Duodenal mucosa (tissue), 2 donors: ENCODE measurements around the gene LSR.

ENCODE experiments used
- H3K27ac ChIP-seq: one replicate; pipeline ENCODE4 v1.7.0; 2013; ENCODE audit warnings: low read depth, low read length
- H3K27me3 ChIP-seq, 2 donors: one replicate each; pipeline ENCODE4 v1.7.0; 2013; ENCODE audit warnings: low read length in 2 of 2, control low read depth in 1 of 2; ENCODE audit not compliant: insufficient read depth in 2 of 2, control insufficient read depth in 1 of 2
- H3K36me3 ChIP-seq, 2 donors: one replicate each; pipeline ENCODE4 v1.7.0; 2013; ENCODE audit warnings: low read length in 2 of 2, control low read depth in 1 of 2; ENCODE audit not compliant: insufficient read depth in 2 of 2, control insufficient read depth in 1 of 2
- H3K4me1 ChIP-seq, 2 donors: one replicate each; pipeline ENCODE4 v1.7.0; 2013; ENCODE audit warnings: low read length in 2 of 2, control low read depth in 1 of 2; ENCODE audit not compliant: insufficient read depth in 2 of 2, control insufficient read depth in 1 of 2
- H3K4me3 ChIP-seq, 2 donors: one replicate each; pipeline ENCODE4 v1.7.0; 2013; ENCODE audit warnings: low read length in 2 of 2, low read depth in 1 of 2
- H3K9ac ChIP-seq, 2 donors: one replicate each; pipeline ENCODE4 v1.7.0; 2013; ENCODE audit warnings: low read length in 2 of 2, low read depth in 1 of 2
- H3K9me3 ChIP-seq, 2 donors: one replicate each; pipeline ENCODE4 v1.7.0; 2013; ENCODE audit warnings: low read length in 2 of 2, control low read depth in 1 of 2; ENCODE audit not compliant: control insufficient read depth in 1 of 2

LSR gene

GRCh38 chr19:35247526-35248309 lies 1.1 kb upstream of the LSR start:
- H3K9me3 ChIP-seq = no peaks in the 10 kb centered on the region
- H3K36me3 ChIP-seq = peaks cover 0 to 12% of the 10 kb centered on the region in 2 donors
- peak overlapping the region; percentile 77 to 90 for H3K4me3 ChIP-seq
- H3K27ac ChIP-seq = peak overlapping the region; percentile 93
- no peaks in the 10 kb centered on the region for H3K27me3 ChIP-seq
- peaks cover 9 to 10% of the 10 kb centered on the region in 2 donors for H3K4me1 ChIP-seq
- peak overlapping the region; percentile 73 to 88 for H3K9ac ChIP-seq

- Histone ChIP-seq H3K27ac (peak overlapping the region; percentile 93), H3K27me3 (no peaks in the 10 kb centered on the region), H3K4me1 (peaks cover 9 to 10% of the 10 kb centered on the region in 2 donors), H3K9ac (peak overlapping the region; percentile 73 to 88), H3K9me3 (no peaks in the 10 kb centered on the region), H3K36me3 (peaks cover 0 to 20% of the 10 kb centered on the region in 2 donors), H3K4me3 (peak overlapping the region; percentile 77 to 90)
These were observed 495 bp downstream of the LSR start for GRCh38 chr19:35249146-35249847.

DNA sequence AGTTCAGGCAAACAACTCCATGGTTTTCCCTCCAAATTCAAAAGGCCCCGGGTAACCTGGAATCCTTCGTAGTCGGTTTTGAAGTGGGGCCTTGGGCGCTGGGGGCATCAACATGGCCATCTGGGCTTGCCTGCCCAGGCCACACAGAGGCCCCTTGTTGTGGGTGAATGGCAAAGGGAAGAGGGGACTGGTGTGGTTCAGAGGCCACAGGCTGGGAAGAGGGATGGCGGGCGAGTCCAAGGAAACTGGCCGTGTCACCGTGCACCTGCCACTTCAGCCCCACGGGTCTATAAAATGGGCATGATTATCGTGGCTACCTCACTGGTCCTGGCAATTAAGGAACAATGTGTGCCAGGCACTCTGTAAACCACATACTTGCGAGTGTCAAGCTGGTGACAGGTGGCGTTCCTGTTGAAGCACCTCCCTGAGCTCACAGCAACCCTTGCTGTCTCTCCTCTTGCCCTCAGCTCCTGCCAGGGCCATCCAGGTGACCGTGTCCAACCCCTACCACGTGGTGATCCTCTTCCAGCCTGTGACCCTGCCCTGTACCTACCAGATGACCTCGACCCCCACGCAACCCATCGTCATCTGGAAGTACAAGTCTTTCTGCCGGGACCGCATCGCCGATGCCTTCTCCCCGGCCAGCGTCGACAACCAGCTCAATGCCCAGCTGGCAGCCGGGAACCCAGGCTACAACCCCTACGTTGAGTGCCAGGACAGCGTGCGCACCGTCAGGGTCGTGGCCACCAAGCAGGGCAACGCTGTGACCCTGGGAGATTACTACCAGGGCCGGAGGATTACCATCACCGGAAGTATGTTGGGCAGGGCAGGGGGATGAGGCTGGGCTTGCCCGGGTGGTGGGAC lies 1.3 kb downstream of the LSR start:
- Histone ChIP-seq H3K4me1 (peaks cover 9 to 11% of the 10 kb centered on the region in 2 donors), H3K27ac (no peak overlapping the region), H3K27me3 (no peaks in the 10 kb centered on the region), H3K9ac (peak overlapping the region; percentile 73 to 88), H3K36me3 (peaks cover 0 to 28% of the 10 kb centered on the region in 2 donors), H3K4me3 (peak overlapping the region; percentile 77 to 90), H3K9me3 (no peaks in the 10 kb centered on the region)

DNA sequence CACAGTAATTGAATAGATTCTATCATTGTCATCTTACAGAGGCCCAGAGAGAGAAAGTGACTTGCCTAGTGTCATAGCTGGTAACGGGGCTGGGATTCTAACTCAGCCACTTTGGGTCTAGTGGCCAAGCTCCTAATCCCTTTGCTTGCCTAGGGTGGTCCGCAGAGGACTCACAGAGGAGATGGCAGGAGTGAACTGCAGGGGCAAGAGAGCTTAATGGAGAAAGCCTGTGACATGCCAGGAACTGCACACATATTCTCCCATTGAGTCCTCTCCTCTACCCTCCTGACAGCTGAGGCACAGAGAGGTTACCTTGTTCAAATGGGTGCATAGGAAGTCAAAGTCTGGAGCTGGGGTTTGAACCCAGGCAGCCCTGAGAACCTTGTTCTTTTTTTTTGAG lies 2.7 kb downstream of the LSR start:
- Histone ChIP-seq H3K9me3 (no peaks in the 10 kb centered on the region), H3K36me3 (peaks cover 0 to 33% of the 10 kb centered on the region in 2 donors), H3K4me1 (peaks cover 9 to 17% of the 10 kb centered on the region in 2 donors), H3K27me3 (no peaks in the 10 kb centered on the region), H3K4me3 (no peak overlapping the region), H3K9ac (no peak overlapping the region), H3K27ac (no peak overlapping the region)

- Histone ChIP-seq H3K4me1 (peaks cover 9 to 13% of the 10 kb centered on the region in 2 donors), H3K36me3 (peaks cover 0 to 41% of the 10 kb centered on the region in 2 donors), H3K9ac (no peak overlapping the region), H3K4me3 (no peak overlapping the region), H3K27ac (no peak overlapping the region), H3K9me3 (no peaks in the 10 kb centered on the region), H3K27me3 (no peaks in the 10 kb centered on the region)
These were observed 4.8 kb downstream of the LSR start for GRCh38 chr19:35253316-35254286.

GRCh38 chr19:35254341-35255297 lies 5.8 kb downstream of the LSR start:
- H3K9me3 ChIP-seq = no peaks in the 10 kb centered on the region
- H3K27ac ChIP-seq = no peak overlapping the region
- no peak overlapping the region for H3K4me3 ChIP-seq
- no peak overlapping the region for H3K9ac ChIP-seq
- H3K27me3 ChIP-seq = no peaks in the 10 kb centered on the region
- peaks cover 9 to 13% of the 10 kb centered on the region in 2 donors for H3K4me1 ChIP-seq
- H3K36me3 ChIP-seq = peaks cover 0 to 49% of the 10 kb centered on the region in 2 donors

DNA sequence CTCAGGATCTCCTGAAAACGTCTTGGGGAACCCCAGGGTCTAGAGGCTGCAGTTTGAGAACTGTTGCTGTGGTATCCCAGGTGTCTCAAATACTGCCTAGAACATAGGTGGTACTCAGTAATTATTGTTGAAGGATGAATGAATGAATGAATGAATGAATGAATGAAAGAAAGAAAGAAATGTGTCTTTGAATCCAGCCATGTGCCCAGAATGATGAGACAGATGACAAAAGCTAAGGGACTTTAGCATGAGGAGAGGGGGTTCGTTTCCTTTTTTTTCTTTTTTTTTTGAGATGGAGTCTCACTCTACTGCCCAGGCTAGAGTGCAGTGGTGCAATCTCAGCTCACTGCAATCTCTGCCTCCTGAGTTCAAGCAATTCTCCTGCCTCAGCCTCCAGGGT lies 7.8 kb downstream of the LSR start:
- H3K4me1 ChIP-seq = peaks cover 0 to 6% of the 10 kb centered on the region in 2 donors
- no peaks in the 10 kb centered on the region for H3K27me3 ChIP-seq
- no peak overlapping the region for H3K27ac ChIP-seq
- no peaks in the 10 kb centered on the region for H3K9me3 ChIP-seq
- no peak overlapping the region for H3K4me3 ChIP-seq
- peaks cover 0 to 53% of the 10 kb centered on the region in 2 donors for H3K36me3 ChIP-seq
- no peak overlapping the region for H3K9ac ChIP-seq

DNA sequence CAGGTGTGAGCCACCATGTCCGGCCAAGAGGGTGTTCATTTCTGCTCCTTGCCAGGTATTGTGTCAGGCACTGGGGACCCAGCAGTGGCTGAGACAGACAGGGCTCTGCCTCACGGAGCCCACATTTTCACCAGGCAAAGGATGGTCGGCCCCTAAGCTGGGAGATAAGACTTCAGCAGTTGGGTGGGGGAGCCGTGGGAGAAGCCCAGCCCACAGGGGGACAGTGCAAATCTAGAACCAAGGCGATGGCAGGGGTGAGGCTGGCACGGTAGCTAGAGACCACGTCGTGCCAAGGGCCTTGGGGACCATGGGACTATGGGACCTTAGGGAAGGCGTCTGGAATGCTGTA lies 8.3 kb downstream of the LSR start:
- no peaks in the 10 kb centered on the region for H3K27me3 ChIP-seq
- no peak overlapping the region for H3K9ac ChIP-seq
- H3K36me3 ChIP-seq = peaks cover 0 to 52% of the 10 kb centered on the region in 2 donors
- no peak overlapping the region for H3K4me3 ChIP-seq
- no peaks in the 10 kb centered on the region for H3K9me3 ChIP-seq
- H3K27ac ChIP-seq = no peak overlapping the region
- peaks cover 0 to 6% of the 10 kb centered on the region in 2 donors for H3K4me1 ChIP-seq
